ENCODE data around the gene POLA2.

POLA2 gene

GRCh38 chr11:65320386-65321075 lies 58.8 kb downstream of the POLA2 start:
- no peak for DNase-seq
- H2BK12ac ChIP-seq (ENCODE audit: low read length) = no peak overlapping the region
- no peak overlapping the region for H3K18ac ChIP-seq (ENCODE audit: low read length)
- no peak overlapping the region for H3K14ac ChIP-seq (ENCODE audit: low read length)
- H3K79me2 ChIP-seq (ENCODE audit: control insufficient read depth, insufficient read depth, low read length, poor library complexity) = no peaks in the 10 kb centered on the region
- no CpG with 5 or more reads among the region's 22 CpGs for WGBS (ENCODE audit: extremely low coverage, insufficient coverage, insufficient read length)
- no peak overlapping the region for H3K23ac ChIP-seq (ENCODE audit: low read length)
- no peak overlapping the region for H2AFZ ChIP-seq (ENCODE audit: insufficient read depth, low read length, poor library complexity)
- no peak overlapping the region for H3K9ac ChIP-seq (ENCODE audit: low read length)
- H2AK5ac ChIP-seq (ENCODE audit: low read length) = no peak overlapping the region
- peaks cover 21 to 24% of the 10 kb centered on the region in 2 experiments for H3K36me3 ChIP-seq (ENCODE audit: control insufficient read depth in 1 of 2, insufficient read depth in 2 of 2, low read length in 2 of 2)
- H3K4me1 ChIP-seq (ENCODE audit: control insufficient read depth in 1 of 2, insufficient read depth in 2 of 2, low read length in 2 of 2) = peaks cover 12% of the 10 kb centered on the region in 2 experiments
- no peak overlapping the region for H4K8ac ChIP-seq (ENCODE audit: low read depth, low read length)
- H3K9me3 ChIP-seq (ENCODE audit: insufficient read depth, low read depth, low read length) = no peaks in the 10 kb centered on the region
- H4K12ac ChIP-seq (ENCODE audit: low read depth, low read length) = no peak overlapping the region
- no peak overlapping the region for H3K4me2 ChIP-seq (ENCODE audit: low read length)
- H2BK120ac ChIP-seq (ENCODE audit: insufficient read depth, low read length, poor library complexity) = no peak overlapping the region
- H3K27me3 ChIP-seq (ENCODE audit: insufficient read depth, low read length) = no peaks in the 10 kb centered on the region
- no peak overlapping the region for H2BK5ac ChIP-seq (ENCODE audit: low read depth, low read length, poor library complexity)
- H4K91ac ChIP-seq (ENCODE audit: low read depth, low read length) = no peak overlapping the region
- H3K79me1 ChIP-seq (ENCODE audit: low read length) = no peaks in the 10 kb centered on the region
- no peak overlapping the region for H3K4me3 ChIP-seq (ENCODE audit: low read depth, low read length)
- H3K27ac ChIP-seq (ENCODE audit: low read depth, low read length) = no peak overlapping the region
- H3K4ac ChIP-seq (ENCODE audit: low read depth, low read length) = no peak overlapping the region

DNA sequence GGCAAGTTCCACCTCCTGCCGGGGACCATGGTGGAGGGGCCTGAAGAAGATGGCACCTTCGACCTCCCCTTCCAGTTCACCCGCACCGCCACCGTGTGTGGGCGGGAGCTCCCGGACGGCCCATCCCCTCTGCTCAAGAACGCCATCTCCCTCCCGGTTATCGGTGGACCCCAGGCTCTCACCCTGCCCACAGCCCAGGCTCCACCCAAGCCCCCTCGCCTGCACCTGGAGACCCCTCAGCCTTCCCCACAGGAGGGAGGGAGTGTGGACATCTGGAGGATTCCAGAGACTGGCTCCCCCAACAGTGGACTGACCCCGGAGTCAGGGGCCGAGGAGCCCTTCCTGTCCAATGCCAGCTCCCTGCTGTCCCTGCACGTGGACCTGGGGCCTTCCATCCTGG lies 59.3 kb downstream of the POLA2 start:
- Histone ChIP-seq H3K14ac (ENCODE audit: low read length) (no peak overlapping the region), H2AK5ac (ENCODE audit: low read length) (no peak overlapping the region), H2BK120ac (ENCODE audit: insufficient read depth, low read length, poor library complexity) (no peak overlapping the region), H2AFZ (ENCODE audit: insufficient read depth, low read length, poor library complexity) (no peak overlapping the region), H3K79me1 (ENCODE audit: low read length) (no peaks in the 10 kb centered on the region), H4K8ac (ENCODE audit: low read depth, low read length) (no peak overlapping the region), H2BK12ac (ENCODE audit: low read length) (no peak overlapping the region), H4K12ac (ENCODE audit: low read depth, low read length) (no peak overlapping the region), H2BK5ac (ENCODE audit: low read depth, low read length, poor library complexity) (no peak overlapping the region), H3K9me3 (ENCODE audit: insufficient read depth, low read depth, low read length) (no peaks in the 10 kb centered on the region), H3K9ac (ENCODE audit: low read length) (no peak overlapping the region), H3K23ac (ENCODE audit: low read length) (no peak overlapping the region), H3K18ac (ENCODE audit: low read length) (no peak overlapping the region), H3K4me3 (ENCODE audit: low read depth, low read length) (no peak overlapping the region), H3K27me3 (ENCODE audit: insufficient read depth, low read length) (no peaks in the 10 kb centered on the region), H3K27ac (ENCODE audit: low read depth, low read length) (no peak overlapping the region), H3K36me3 (ENCODE audit: control insufficient read depth in 1 of 2, insufficient read depth in 2 of 2, low read length in 2 of 2) (peaks cover 21 to 24% of the 10 kb centered on the region in 2 experiments), H3K4me1 (ENCODE audit: control insufficient read depth in 1 of 2, insufficient read depth in 2 of 2, low read length in 2 of 2) (peaks cover 8 to 10% of the 10 kb centered on the region in 2 experiments), H3K79me2 (ENCODE audit: control insufficient read depth, insufficient read depth, low read length, poor library complexity) (no peaks in the 10 kb centered on the region), H3K4me2 (ENCODE audit: low read length) (no peak overlapping the region), H3K4ac (ENCODE audit: low read depth, low read length) (no peak overlapping the region), H4K91ac (ENCODE audit: low read depth, low read length) (no peak overlapping the region)
- no CpG with 5 or more reads among the region's 15 CpGs for WGBS (ENCODE audit: extremely low coverage, insufficient coverage, insufficient read length)
- no peak for DNase-seq

GRCh38 chr11:65321828-65322485 lies 60.2 kb downstream of the POLA2 start:
- Histone ChIP-seq H4K8ac (ENCODE audit: low read depth, low read length) (no peak overlapping the region), H4K12ac (ENCODE audit: low read depth, low read length) (no peak overlapping the region), H3K4me3 (ENCODE audit: low read depth, low read length) (no peak overlapping the region), H2BK5ac (ENCODE audit: low read depth, low read length, poor library complexity) (no peak overlapping the region), H3K36me3 (ENCODE audit: control insufficient read depth in 1 of 2, insufficient read depth in 2 of 2, low read length in 2 of 2) (peaks cover 21 to 24% of the 10 kb centered on the region in 2 experiments), H3K79me1 (ENCODE audit: low read length) (no peaks in the 10 kb centered on the region), H3K27me3 (ENCODE audit: insufficient read depth, low read length) (no peaks in the 10 kb centered on the region), H3K14ac (ENCODE audit: low read length) (no peak overlapping the region), H3K4ac (ENCODE audit: low read depth, low read length) (no peak overlapping the region), H3K4me2 (ENCODE audit: low read length) (no peak overlapping the region), H2BK12ac (ENCODE audit: low read length) (no peak overlapping the region), H3K23ac (ENCODE audit: low read length) (no peak overlapping the region), H2AFZ (ENCODE audit: insufficient read depth, low read length, poor library complexity) (no peak overlapping the region), H3K9me3 (ENCODE audit: insufficient read depth, low read depth, low read length) (no peaks in the 10 kb centered on the region), H3K79me2 (ENCODE audit: control insufficient read depth, insufficient read depth, low read length, poor library complexity) (no peaks in the 10 kb centered on the region), H3K18ac (ENCODE audit: low read length) (no peak overlapping the region), H2AK5ac (ENCODE audit: low read length) (no peak overlapping the region), H3K9ac (ENCODE audit: low read length) (no peak overlapping the region), H3K27ac (ENCODE audit: low read depth, low read length) (no peak overlapping the region), H4K91ac (ENCODE audit: low read depth, low read length) (no peak overlapping the region), H2BK120ac (ENCODE audit: insufficient read depth, low read length, poor library complexity) (no peak overlapping the region), H3K4me1 (ENCODE audit: control insufficient read depth in 1 of 2, insufficient read depth in 2 of 2, low read length in 2 of 2) (peaks cover under 1% of the 10 kb centered on the region in 2 experiments)
- no CpG with 5 or more reads among the region's 13 CpGs for WGBS (ENCODE audit: extremely low coverage, insufficient coverage, insufficient read length)
- no peak for DNase-seq

DNA sequence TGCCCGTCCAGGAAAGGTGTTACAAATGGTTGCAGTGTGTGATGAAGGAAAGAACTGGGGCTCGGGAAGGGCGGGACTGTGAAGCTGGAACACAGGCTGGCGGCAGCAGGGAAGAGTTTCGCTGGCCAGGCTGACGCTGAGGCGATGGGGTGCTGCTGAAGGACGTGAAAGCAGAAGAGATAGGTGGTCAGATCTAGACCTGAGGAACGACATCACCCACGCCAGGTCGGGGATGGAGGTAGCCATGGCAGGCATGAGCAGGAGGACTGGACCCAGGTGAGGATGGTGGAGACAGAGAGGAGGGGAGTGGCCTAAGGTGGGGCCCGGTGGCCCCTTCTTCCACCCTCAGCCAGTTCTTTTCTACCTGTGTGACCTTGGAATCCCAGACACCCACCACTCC lies 62.1 kb downstream of the POLA2 start:
- no CpG with 5 or more reads among the region's 12 CpGs for WGBS (ENCODE audit: extremely low coverage, insufficient coverage, insufficient read length)
- peaks cover 21 to 24% of the 10 kb centered on the region in 2 experiments for H3K36me3 ChIP-seq (ENCODE audit: control insufficient read depth in 1 of 2, insufficient read depth in 2 of 2, low read length in 2 of 2)
- H3K4me2 ChIP-seq (ENCODE audit: low read length) = no peak overlapping the region
- H3K79me1 ChIP-seq (ENCODE audit: low read length) = no peaks in the 10 kb centered on the region
- no peak overlapping the region for H4K91ac ChIP-seq (ENCODE audit: low read depth, low read length)
- no peak overlapping the region for H3K27ac ChIP-seq (ENCODE audit: low read depth, low read length)
- H2AFZ ChIP-seq (ENCODE audit: insufficient read depth, low read length, poor library complexity) = no peak overlapping the region
- no peak overlapping the region for H2AK5ac ChIP-seq (ENCODE audit: low read length)
- no peak overlapping the region for H2BK5ac ChIP-seq (ENCODE audit: low read depth, low read length, poor library complexity)
- no peak overlapping the region for H3K4ac ChIP-seq (ENCODE audit: low read depth, low read length)
- no peak overlapping the region for H2BK120ac ChIP-seq (ENCODE audit: insufficient read depth, low read length, poor library complexity)
- no peaks in the 10 kb centered on the region for H3K27me3 ChIP-seq (ENCODE audit: insufficient read depth, low read length)
- H3K79me2 ChIP-seq (ENCODE audit: control insufficient read depth, insufficient read depth, low read length, poor library complexity) = no peaks in the 10 kb centered on the region
- no peak overlapping the region for H3K9ac ChIP-seq (ENCODE audit: low read length)
- no peak overlapping the region for H4K12ac ChIP-seq (ENCODE audit: low read depth, low read length)
- H3K18ac ChIP-seq (ENCODE audit: low read length) = no peak overlapping the region
- no peak overlapping the region for H3K4me3 ChIP-seq (ENCODE audit: low read depth, low read length)
- no peak overlapping the region for H3K23ac ChIP-seq (ENCODE audit: low read length)
- H3K9me3 ChIP-seq (ENCODE audit: insufficient read depth, low read depth, low read length) = no peaks in the 10 kb centered on the region
- no peak overlapping the region for H2BK12ac ChIP-seq (ENCODE audit: low read length)
- no peak overlapping the region for H4K8ac ChIP-seq (ENCODE audit: low read depth, low read length)
- no peak overlapping the region for H3K14ac ChIP-seq (ENCODE audit: low read length)
- DNase-seq = no peak
- no peaks in the 10 kb centered on the region for H3K4me1 ChIP-seq (ENCODE audit: control insufficient read depth in 1 of 2, insufficient read depth in 2 of 2, low read length in 2 of 2)
